Ascending aorta (tissue), 2 donors: Measurements from ENCODE around the gene MAPK1IP1L. TPM values are rescaled to one million over a fixed set of nuclear protein-coding genes. Genes with fewer than 3 reads are reported as not detected.
"Not testable (repeated sequence)": the region's sequence is repeated elsewhere in the genome, so short reads cannot be mapped to it uniquely, and the experiment has no call there.

ENCODE experiments used
- DNase-seq, 2 donors: peaks; one replicate each; pipeline ENCODE4 v3.0.0-alpha.2; 2019; ENCODE audit warnings: low spot score in 2 of 2
- H3K27ac ChIP-seq, 2 donors: fragments of 200-600 bp; sonication (generic); one replicate each; pipeline ENCODE4 v1.5.1; 2016 to 2017; ENCODE audit warnings: mild to moderate bottlenecking in 1 of 2
- H3K27me3 ChIP-seq: fragments of 200-600 bp; sonication (generic); one replicate; pipeline ENCODE4 v1.5.1; 2017
- H3K36me3 ChIP-seq, 2 donors: fragments of 200-600 bp; sonication (generic); one replicate each; pipeline ENCODE4 v1.5.1; 2016
- H3K4me1 ChIP-seq, 2 donors: fragments of 200-600 bp; sonication (generic); one replicate each; pipeline ENCODE4 v1.5.1; 2016 to 2017; ENCODE audit warnings: mild to moderate bottlenecking in 1 of 2
- H3K4me3 ChIP-seq, 2 donors: fragments of 200-600 bp; sonication (generic); one replicate each; pipeline ENCODE4 v1.5.1; 2016 to 2017; ENCODE audit warnings: mild to moderate bottlenecking in 1 of 2
- H3K9me3 ChIP-seq, 2 donors: fragments of 200-600 bp; sonication (generic); one replicate each; pipeline ENCODE4 v1.5.1; 2016
- CTCF ChIP-seq, 3 experiments: fragments of 200-600 bp in 2 of 3; fragments of 450-650 bp in 1 of 3; sonication (generic) in 2 of 3; IDR thresholded peaks; one replicate each; pipeline ENCODE4 v1.5.1; 2016 to 2019; ENCODE audit warnings: antibody characterized with exemption in 3 of 3, mild to moderate bottlenecking in 1 of 3, moderate library complexity in 1 of 3
- intact Hi-C: fragments of 100-400 bp; cut with DNase I; formaldehyde crosslinking; loops from one replicate; pipeline ENCODE4 v1.15.1; 2023
- total RNA-seq: library from RNA; depleted of rRNA; stranded (reverse); fragments of >200 nt; gene quantifications from one replicate; pipeline ENCODE4 v1.1.0, GENCODE V29; 2016

The MAPK1IP1L gene
- total RNA-seq, 1 donor from 2014 or later: 51.8 TPM

- H3K4me1 ChIP-seq: peaks cover 4 to 15% of the 10 kb centered on the region in 2 donors
- no peaks in the 10 kb centered on the region for H3K9me3 ChIP-seq
- peak overlapping the region; percentile 91 to 93 for H3K4me3 ChIP-seq
- DNase-seq: no peak
- no peaks in the 10 kb centered on the region for H3K27me3 ChIP-seq
- peak overlapping the region; percentile 82 to 91 for H3K27ac ChIP-seq
- intact Hi-C loops: no loop called here
- H3K36me3 ChIP-seq: no peaks in the 10 kb centered on the region
- no peak for TF ChIP-seq CTCF (IDR thresholded peaks at IDR 0.05)
Measured at GRCh38 chr14:55026441-55026792, 25.0 kb upstream of the MAPK1IP1L start.

- peaks cover 4 to 15% of the 10 kb centered on the region in 2 donors for H3K4me1 ChIP-seq
- peak; percentile 82 to 97 for DNase-seq
- H3K9me3 ChIP-seq: no peaks in the 10 kb centered on the region
- intact Hi-C loops: loop anchor here (1.0 kb wide), 1 partner anchor 24 kb away; the partner anchor contains the start of gene MAPK1IP1L
- H3K4me3 ChIP-seq: peak within 1 kb of the TSS; percentile 91 to 93
- no peaks in the 10 kb centered on the region for H3K27me3 ChIP-seq
- TF ChIP-seq CTCF (IDR thresholded peaks at IDR 0.05): peak; percentile 2 to 14 (median 10)
- peak within 1 kb of the TSS; percentile 82 to 91 for H3K27ac ChIP-seq
- H3K36me3 ChIP-seq: no peaks in the 10 kb centered on the region
Measured at GRCh38 chr14:55026793-55027561, 24.5 kb upstream of the MAPK1IP1L start, which contains the start of the genes SOCS4 and WDHD1. SOCS4 (plus strand) TSS chr14:55027236; CDS start chr14:55043042, 15,806 bp downstream. WDHD1 (minus strand) TSS chr14:55027099; CDS start chr14:55026787, 312 bp downstream.

GRCh38 chr14:55028066-55028465 is 23.4 kb upstream of the MAPK1IP1L start:
- Histone ChIP-seq H3K9me3 (no peaks in the 10 kb centered on the region), H3K36me3 (peaks cover 0 to 6% of the 10 kb centered on the region in 2 donors), H3K4me1 (peaks cover 4 to 15% of the 10 kb centered on the region in 2 donors), H3K27ac (no peak overlapping the region), H3K4me3 (peak overlapping the region; percentile 91 to 93), H3K27me3 (no peaks in the 10 kb centered on the region)
- no peak for TF ChIP-seq CTCF (IDR thresholded peaks at IDR 0.05)
- intact Hi-C loops: no loop called here
- no peak for DNase-seq

- no peak for DNase-seq
- H3K4me1 ChIP-seq: peaks cover 4 to 15% of the 10 kb centered on the region in 2 donors
- H3K27me3 ChIP-seq: no peaks in the 10 kb centered on the region
- no peaks in the 10 kb centered on the region for H3K9me3 ChIP-seq
- H3K27ac ChIP-seq: no peak overlapping the region
- TF ChIP-seq CTCF (IDR thresholded peaks at IDR 0.05): no peak
- peak overlapping the region; percentile 91 to 93 for H3K4me3 ChIP-seq
- intact Hi-C loops: no loop called here
- H3K36me3 ChIP-seq: peaks cover 0 to 6% of the 10 kb centered on the region in 2 donors
Measured at GRCh38 chr14:55028476-55028875, 23.0 kb upstream of the MAPK1IP1L start.

- Histone ChIP-seq H3K9me3 (no peaks in the 10 kb centered on the region), H3K4me1 (peaks cover 4 to 13% of the 10 kb centered on the region in 2 donors), H3K36me3 (peaks cover 7 to 10% of the 10 kb centered on the region in 2 donors), H3K4me3 (no peak overlapping the region), H3K27me3 (no peaks in the 10 kb centered on the region), H3K27ac (no peak overlapping the region)
- DNase-seq: no peak
- TF ChIP-seq CTCF (IDR thresholded peaks at IDR 0.05): no peak
- intact Hi-C loops: no loop called here
Measured at GRCh38 chr14:55031190-55031589, 20.3 kb upstream of the MAPK1IP1L start.

- H3K27ac ChIP-seq, intact Hi-C loops, H3K27me3 ChIP-seq, H3K4me1 ChIP-seq, DNase-seq, H3K4me3 ChIP-seq, H3K9me3 ChIP-seq: not testable (repeated sequence)
- peaks cover 12 to 21% of the 10 kb centered on the region in 2 donors for H3K36me3 ChIP-seq
Measured at GRCh38 chr14:55037995-55038394, 13.5 kb upstream of the MAPK1IP1L start.
